H1 (cell line): ENCODE data around the gene PTPN1.

Experiments used
- EZH2 ChIP-seq: fragments of 200-600 bp; sonication (generic); IDR thresholded peaks from 2 replicates; pipeline ENCODE4 v1.7.1; 2012; ENCODE audit warnings: low read depth, mild to moderate bottlenecking, moderate library complexity, low read length, inconsistent platforms; ENCODE audit not compliant: severe bottlenecking
- RAD21 ChIP-seq, 2 experiments: IDR thresholded peaks in 1 of 2; conservative IDR thresholded peaks in 1 of 2; 2 replicates each; pipeline ENCODE4 v1.6.1; 2011; ENCODE audit warnings: low read depth in 2 of 2, low read length in 2 of 2, improper control_type of control experiment in 1 of 2, inconsistent platforms in 1 of 2, mild to moderate bottlenecking in 1 of 2, moderate library complexity in 1 of 2
- TF ChIP-seq, protein P1 (sequence below), 3 experiments: IDR thresholded peaks; 1 replicate in 2 of 3; 2 replicates in 1 of 3; pipeline versions ENCODE4 v1.5.1 to v1.6.1; 2011; ENCODE audit warnings: low read length in 3 of 3, mild to moderate bottlenecking in 3 of 3, inconsistent platforms in 2 of 3, low read depth in 1 of 3, moderate library complexity in 1 of 3; ENCODE audit not compliant: insufficient read depth in 1 of 3; ENCODE audit errors: control extremely low read depth in 1 of 3

DNA sequence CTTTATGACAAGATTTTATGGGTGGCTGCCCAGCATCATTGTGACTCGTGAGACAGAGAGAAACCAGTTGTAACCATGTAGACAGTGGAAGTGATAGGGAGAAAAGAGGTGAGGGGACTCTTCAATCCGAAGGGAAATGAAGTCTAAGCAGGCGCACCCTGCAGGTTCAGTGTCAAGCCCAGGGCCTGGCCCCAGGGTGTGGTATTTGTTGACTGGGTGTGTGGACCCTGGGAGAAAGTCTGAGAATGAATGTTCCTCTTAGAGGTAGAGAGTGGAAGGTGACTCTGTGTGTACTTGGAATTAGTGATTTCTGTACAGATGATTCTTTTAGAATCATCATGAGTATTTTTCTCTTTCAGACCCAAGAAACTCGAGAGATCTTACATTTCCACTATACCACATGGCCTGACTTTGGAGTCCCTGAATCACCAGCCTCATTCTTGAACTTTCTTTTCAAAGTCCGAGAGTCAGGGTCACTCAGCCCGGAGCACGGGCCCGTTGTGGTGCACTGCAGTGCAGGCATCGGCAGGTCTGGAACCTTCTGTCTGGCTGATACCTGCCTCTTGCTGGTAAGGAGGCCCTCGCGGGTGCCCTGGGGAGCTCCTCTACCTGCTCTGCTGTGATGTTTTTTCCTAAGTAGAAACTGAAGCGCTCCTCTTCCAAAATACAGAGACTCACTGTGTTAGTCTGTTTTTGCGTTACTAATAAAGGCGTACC, 68.0 kb downstream of the PTPN1 start:
- TF ChIP-seq, protein P1, sequence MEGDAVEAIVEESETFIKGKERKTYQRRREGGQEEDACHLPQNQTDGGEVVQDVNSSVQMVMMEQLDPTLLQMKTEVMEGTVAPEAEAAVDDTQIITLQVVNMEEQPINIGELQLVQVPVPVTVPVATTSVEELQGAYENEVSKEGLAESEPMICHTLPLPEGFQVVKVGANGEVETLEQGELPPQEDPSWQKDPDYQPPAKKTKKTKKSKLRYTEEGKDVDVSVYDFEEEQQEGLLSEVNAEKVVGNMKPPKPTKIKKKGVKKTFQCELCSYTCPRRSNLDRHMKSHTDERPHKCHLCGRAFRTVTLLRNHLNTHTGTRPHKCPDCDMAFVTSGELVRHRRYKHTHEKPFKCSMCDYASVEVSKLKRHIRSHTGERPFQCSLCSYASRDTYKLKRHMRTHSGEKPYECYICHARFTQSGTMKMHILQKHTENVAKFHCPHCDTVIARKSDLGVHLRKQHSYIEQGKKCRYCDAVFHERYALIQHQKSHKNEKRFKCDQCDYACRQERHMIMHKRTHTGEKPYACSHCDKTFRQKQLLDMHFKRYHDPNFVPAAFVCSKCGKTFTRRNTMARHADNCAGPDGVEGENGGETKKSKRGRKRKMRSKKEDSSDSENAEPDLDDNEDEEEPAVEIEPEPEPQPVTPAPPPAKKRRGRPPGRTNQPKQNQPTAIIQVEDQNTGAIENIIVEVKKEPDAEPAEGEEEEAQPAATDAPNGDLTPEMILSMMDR (IDR thresholded peaks at IDR 0.05; ENCODE audit: control extremely low read depth in 1 of 3, insufficient read depth in 1 of 3, low read depth in 1 of 3, low read length in 3 of 3): no peak
- TF ChIP-seq EZH2 (no peak), RAD21 (IDR thresholded peaks at IDR 0.05 in 1 of 2, conservative IDR thresholded peaks at IDR 0.05 in 1 of 2; ENCODE audit: low read depth in 2 of 2, low read length in 2 of 2) (no peak)
